HAP-1 (cell line): ENCODE data around the gene GPA33.
"Not testable (repeated sequence)": the region's sequence is repeated elsewhere in the genome, so short reads cannot be mapped to it uniquely, and the experiment has no call there.

Experiments used
- DNase-seq, 2 experiments: peaks; one replicate each; pipeline ENCODE4 v3.0.0-alpha.2; 2016 to 2020; ENCODE audit warnings: low spot score in 2 of 2
- H3K27me3 ChIP-seq: fragments of 250-450 bp; sonication (Bioruptor Pico); 2 replicates; pipeline ENCODE4 v1.5.1; 2020; ENCODE audit warnings: low read depth, mild to moderate bottlenecking, moderate library complexity
- H3K36me3 ChIP-seq: fragments of 250-450 bp; sonication (Bioruptor Pico); replicated peaks from 2 replicates; pipeline ENCODE4 v1.5.1; 2020; ENCODE audit warnings: mild to moderate bottlenecking
- H3K4me1 ChIP-seq: fragments of 250-450 bp; sonication (Bioruptor Pico); 2 replicates; pipeline ENCODE4 v1.5.1; 2020; ENCODE audit warnings: mild to moderate bottlenecking
- H3K4me3 ChIP-seq: fragments of 250-450 bp; sonication (Bioruptor Pico); 2 replicates; pipeline ENCODE4 v1.5.1; 2020; ENCODE audit warnings: mild to moderate bottlenecking, moderate library complexity
- H3K9me3 ChIP-seq: fragments of 250-450 bp; sonication (Bioruptor Pico); 2 replicates; pipeline ENCODE4 v1.5.1; 2020; ENCODE audit warnings: mild to moderate bottlenecking, moderate library complexity
- in situ Hi-C: fragments of 300-500 bp; cut with MboI; formaldehyde crosslinking; loops from 3 replicates; pipeline ENCODE4 v1.14.3; 2020; ENCODE audit warnings: low sequenced_read_pairs, inconsistent platforms, mixed read lengths

The GPA33 gene

GRCh38 chr1:167054531-167054930 lies 35.6 kb downstream of the GPA33 start:
- no peak for DNase-seq
- no peaks in the 10 kb centered on the region for H3K36me3 ChIP-seq
- no peaks in the 10 kb centered on the region for H3K9me3 ChIP-seq
- no peak overlapping the region for H3K4me3 ChIP-seq
- H3K27me3 ChIP-seq, result peaks cover 32% of the 10 kb centered on the region
- in situ Hi-C loops, result no loop called here
- H3K4me1 ChIP-seq, result peaks cover 2% of the 10 kb centered on the region; the same call in 1 of the 2 replicates

GRCh38 chr1:167052389-167052788 lies 37.8 kb downstream of the GPA33 start:
- in situ Hi-C loops, result no loop called here
- no peak overlapping the region for H3K4me3 ChIP-seq
- no peaks in the 10 kb centered on the region for H3K4me1 ChIP-seq
- no peaks in the 10 kb centered on the region for H3K36me3 ChIP-seq
- DNase-seq, result peak; percentile 11 to 48
- peaks cover 49% of the 10 kb centered on the region for H3K27me3 ChIP-seq
- no peaks in the 10 kb centered on the region for H3K9me3 ChIP-seq

- Histone ChIP-seq H3K27me3 (peaks cover 54% of the 10 kb centered on the region), H3K4me1 (no peaks in the 10 kb centered on the region), H3K4me3 (no peak overlapping the region), H3K9me3 (no peaks in the 10 kb centered on the region), H3K36me3 (no peaks in the 10 kb centered on the region)
- in situ Hi-C loops, result no loop called here
- DNase-seq, result no peak
Observed at GRCh38 chr1:167051907-167052306, 38.3 kb downstream of the GPA33 start.

GRCh38 chr1:167043752-167044488 lies 46.3 kb downstream of the GPA33 start:
- peak in 1 of 2 experiments; percentile 58 for DNase-seq
- no peaks in the 10 kb centered on the region for H3K9me3 ChIP-seq
- in situ Hi-C loops, result no loop called here
- H3K36me3 ChIP-seq, result no peaks in the 10 kb centered on the region
- peaks cover 2% of the 10 kb centered on the region; the same call in 1 of the 2 replicates for H3K4me1 ChIP-seq
- H3K4me3 ChIP-seq, result no peak overlapping the region
- H3K27me3 ChIP-seq, result peaks cover 78% of the 10 kb centered on the region

GRCh38 chr1:167033646-167034045 lies 56.5 kb downstream of the GPA33 start:
- DNase-seq, result no peak
- Histone ChIP-seq H3K36me3 (no peaks in the 10 kb centered on the region), H3K4me1 (no peaks in the 10 kb centered on the region), H3K9me3 (0 out of 2 replicates have a peak, but pooled peaks cover 3% of the 10 kb centered on the region), H3K27me3 (peaks cover 64% of the 10 kb centered on the region), H3K4me3 (no peak overlapping the region)
- in situ Hi-C loops, result no loop called here

GRCh38 chr1:167029553-167029952 lies 60.6 kb downstream of the GPA33 start:
- H3K27me3 ChIP-seq, result peaks cover 37% of the 10 kb centered on the region
- H3K4me1 ChIP-seq, DNase-seq, H3K36me3 ChIP-seq, H3K4me3 ChIP-seq, in situ Hi-C loops, H3K9me3 ChIP-seq: not testable (repeated sequence)

- H3K27me3 ChIP-seq, result peaks cover 76% of the 10 kb centered on the region
- H3K4me1 ChIP-seq, result no peaks in the 10 kb centered on the region
- no peaks in the 10 kb centered on the region for H3K9me3 ChIP-seq
- in situ Hi-C loops, result no loop called here
- no peaks in the 10 kb centered on the region for H3K36me3 ChIP-seq
- H3K4me3 ChIP-seq, result no peak overlapping the region
- DNase-seq, result no peak
Observed at GRCh38 chr1:167022384-167022783, 67.8 kb downstream of the GPA33 start.

- H3K4me3 ChIP-seq, result no peak overlapping the region
- H3K27me3 ChIP-seq, result peaks cover 88% of the 10 kb centered on the region
- no peaks in the 10 kb centered on the region for H3K9me3 ChIP-seq
- H3K36me3 ChIP-seq, result no peaks in the 10 kb centered on the region
- in situ Hi-C loops, result no loop called here
- no peak for DNase-seq
- H3K4me1 ChIP-seq, result peaks cover 19% of the 10 kb centered on the region
Observed at GRCh38 chr1:167016100-167016750, 74.0 kb downstream of the GPA33 start.

GRCh38 chr1:167013108-167013929 lies 76.9 kb downstream of the GPA33 start:
- in situ Hi-C loops, result no loop called here
- no peak overlapping the region for H3K4me3 ChIP-seq
- no peaks in the 10 kb centered on the region for H3K9me3 ChIP-seq
- peak; percentile 32 to 94 for DNase-seq
- H3K27me3 ChIP-seq, result peaks cover 88% of the 10 kb centered on the region
- no peaks in the 10 kb centered on the region for H3K36me3 ChIP-seq
- peaks cover 19% of the 10 kb centered on the region for H3K4me1 ChIP-seq

GRCh38 chr1:167012570-167012969 lies 77.6 kb downstream of the GPA33 start:
- H3K27me3 ChIP-seq, result peaks cover 88% of the 10 kb centered on the region
- no peak overlapping the region for H3K4me3 ChIP-seq
- peaks cover 19% of the 10 kb centered on the region for H3K4me1 ChIP-seq
- no peaks in the 10 kb centered on the region for H3K9me3 ChIP-seq
- no peaks in the 10 kb centered on the region for H3K36me3 ChIP-seq
- DNase-seq, result no peak
- in situ Hi-C loops, result no loop called here

GRCh38 chr1:167011560-167012191 lies 78.5 kb downstream of the GPA33 start:
- H3K4me3 ChIP-seq, result no peak overlapping the region
- no peak for DNase-seq
- no peaks in the 10 kb centered on the region for H3K36me3 ChIP-seq
- peaks cover 88% of the 10 kb centered on the region for H3K27me3 ChIP-seq
- in situ Hi-C loops, result no loop called here
- no peaks in the 10 kb centered on the region for H3K9me3 ChIP-seq
- H3K4me1 ChIP-seq, result peaks cover 19% of the 10 kb centered on the region

- Histone ChIP-seq H3K4me1 (no peaks in the 10 kb centered on the region), H3K36me3 (no peaks in the 10 kb centered on the region), H3K4me3 (no peak overlapping the region), H3K9me3 (no peaks in the 10 kb centered on the region), H3K27me3 (peaks cover 70% of the 10 kb centered on the region)
- in situ Hi-C loops, result no loop called here
- no peak for DNase-seq
Observed at GRCh38 chr1:167003711-167004110, 86.5 kb downstream of the GPA33 start.
